HCT116 (cell line): ENCODE measurements around the gene SCNN1B. TPM values are rescaled to one million over a fixed set of nuclear protein-coding genes. Genes with fewer than 3 reads are reported as not detected.

Experiments
- ATAC-seq: fragments of 200-7000 bp; cut with Tn5 transposase; 2 replicates; pipeline ENCODE4 v1.9.1; 2020; ENCODE audit warnings: mild to moderate bottlenecking, moderate library complexity
- BruUV-seq: library from RNA; stranded (reverse); fragments of 400-500 nt; replicated peaks from 2 replicates; lab custom pipeline; 2021; lab: Mats Ljungman, UMichigan
- CTCF ChIA-PET: fragments of 300-600 bp; sonication (Branson Sonifier 250); formaldehyde crosslinking; loops from one replicate; lab custom pipeline; 2021; ENCODE audit warnings: antibody characterized with exemption; lab: Charles Lee
- POLR2A ChIA-PET: fragments of 300-600, 350-600 bp; sonication (Branson Sonifier 250); formaldehyde crosslinking; loops from one replicate; lab custom pipeline; 2021; ENCODE audit warnings: antibody characterized with exemption; lab: Charles Lee
- RAD21 ChIA-PET, 2 experiments: fragments of 300-600 bp; sonication (Branson Sonifier 250); formaldehyde crosslinking; loops; one replicate each; lab custom pipeline; 2023; ENCODE audit warnings: low total read pairs in 2 of 2; ENCODE audit not compliant: uncharacterized antibody in 2 of 2, unreplicated experiment in 2 of 2, low non-redundant PET in 1 of 2; lab: Charles Lee
- DNase-seq: peaks from one replicate; pipeline ENCODE4 v3.0.0-alpha.2; 2010; ENCODE audit warnings: low read depth, low spot score
- H2AFZ ChIP-seq: fragments of 200-600 bp; shearing (Covaris generic), sonication (generic); 2 replicates; pipeline ENCODE4 v1.6.1; 2017; ENCODE audit warnings: low read depth, mixed run types, mixed read lengths, antibody characterized with exemption, low read length; ENCODE audit not compliant: poor library complexity, severe bottlenecking
- H3K27ac ChIP-seq: 2 replicates; pipeline ENCODE4 v1.5.1; 2012; ENCODE audit warnings: low read depth, low read length
- H3K27me3 ChIP-seq: fragments of 200-600 bp; sonication (generic); 2 replicates; pipeline ENCODE4 v1.6.1; 2016; ENCODE audit warnings: mixed run types, low read length, mixed read lengths; ENCODE audit not compliant: insufficient read depth
- H3K36me3 ChIP-seq, 2 experiments: fragments of 200-500 bp in 1 of 2; fragments of 200-600 bp in 1 of 2; sonication (Bioruptor generic) in 1 of 2; sonication (generic) in 1 of 2; 2 replicates each; pipeline versions ENCODE4 v1.5.1 to v1.6.1; 2014 to 2016; ENCODE audit warnings: low read length in 2 of 2, inconsistent platforms in 1 of 2, mixed read lengths in 1 of 2, mixed run types in 1 of 2; ENCODE audit not compliant: insufficient read depth in 2 of 2, control insufficient read depth in 1 of 2
- H3K4me1 ChIP-seq, 2 experiments: fragments of 200-600 bp in 1 of 2; sonication (generic) in 1 of 2; 2 replicates each; pipeline versions ENCODE4 v1.5.1 to v1.6.1; 2012 to 2017; ENCODE audit warnings: low read length in 2 of 2, inconsistent platforms in 1 of 2, mild to moderate bottlenecking in 1 of 2, mixed read lengths in 1 of 2, mixed run types in 1 of 2, moderate library complexity in 1 of 2; ENCODE audit not compliant: insufficient read depth in 2 of 2, control insufficient read depth in 1 of 2
- H3K4me2 ChIP-seq: fragments of 200-600 bp; sonication (generic); 2 replicates; pipeline ENCODE4 v1.6.1; 2017; ENCODE audit warnings: mixed run types, low read length, mixed read lengths
- H3K4me3 ChIP-seq, 2 experiments: fragments of 200-600 bp in 1 of 2; sonication (generic) in 1 of 2; replicated peaks in 1 of 2; 2 replicates each; pipeline ENCODE4 v1.5.1; 2011 to 2016; ENCODE audit warnings: low read length in 2 of 2, control low read depth in 1 of 2, low read depth in 1 of 2, mild to moderate bottlenecking in 1 of 2, mixed read lengths in 1 of 2, mixed run types in 1 of 2
- H3K79me2 ChIP-seq: fragments of 200-600 bp; sonication (generic); 2 replicates; pipeline ENCODE4 v1.6.1; 2017; ENCODE audit warnings: mild to moderate bottlenecking, mixed run types, low read length, moderate library complexity, mixed read lengths; ENCODE audit not compliant: insufficient read depth
- H3K9ac ChIP-seq: fragments of 200-600 bp; sonication (generic); 2 replicates; pipeline ENCODE4 v1.6.1; 2016; ENCODE audit warnings: low read length, mixed read lengths
- H3K9me2 ChIP-seq: fragments of 200-600 bp; sonication (generic), shearing (Covaris generic); 2 replicates; pipeline ENCODE4 v1.6.1; 2017; ENCODE audit warnings: mixed run types, mild to moderate bottlenecking, moderate library complexity; ENCODE audit not compliant: insufficient read depth
- H3K9me3 ChIP-seq, 2 experiments: fragments of 200-500 bp in 1 of 2; fragments of 200-600 bp in 1 of 2; sonication (Bioruptor generic) in 1 of 2; sonication (generic) in 1 of 2; 2 replicates each; pipeline ENCODE4 v1.6.1; 2014 to 2017; ENCODE audit warnings: low read length in 2 of 2, mixed read lengths in 2 of 2, inconsistent platforms in 1 of 2, low read depth in 1 of 2, mild to moderate bottlenecking in 1 of 2, mixed run types in 1 of 2, moderate library complexity in 1 of 2; ENCODE audit not compliant: control insufficient read depth in 1 of 2, insufficient read depth in 1 of 2
- H4K20me1 ChIP-seq: fragments of 200-600 bp; sonication (generic), shearing (Covaris generic); 2 replicates; pipeline ENCODE4 v1.6.1; 2017; ENCODE audit warnings: mixed run types, mild to moderate bottlenecking, moderate library complexity; ENCODE audit not compliant: insufficient read depth
- ATF3 ChIP-seq: IDR thresholded peaks from 2 replicates; pipeline ENCODE4 v1.6.1; 2012
- CBX3 ChIP-seq: IDR thresholded peaks from 2 replicates; pipeline ENCODE4 v1.6.1; 2012; ENCODE audit warnings: low read depth
- CEBPB ChIP-seq: IDR thresholded peaks from 2 replicates; pipeline ENCODE4 v1.6.1; 2012; ENCODE audit warnings: low read depth
- CTCF ChIP-seq, 3 experiments: fragments of 200-600 bp in 1 of 3; sonication (generic) in 1 of 3; IDR thresholded peaks in 2 of 3; conservative IDR thresholded peaks in 1 of 3; 2 replicates each; pipeline ENCODE4 v1.5.1; 2012 to 2017; ENCODE audit warnings: low read depth in 2 of 3, low read length in 2 of 3, antibody characterized with exemption in 1 of 3, borderline replicate concordance in 1 of 3, control low read depth in 1 of 3, mild to moderate bottlenecking in 1 of 3, mixed read lengths in 1 of 3, mixed run types in 1 of 3, moderate library complexity in 1 of 3; ENCODE audit not compliant: insufficient read depth in 1 of 3
- EGR1 ChIP-seq: IDR thresholded peaks from 2 replicates; pipeline ENCODE4 v1.6.1; 2012; ENCODE audit warnings: low read depth
- EZH2 ChIP-seq: fragments of 200-600 bp; sonication (generic); IDR thresholded peaks from 2 replicates; pipeline ENCODE4 v1.6.1; 2017; ENCODE audit warnings: antibody characterized with exemption, mixed run types
- JUND ChIP-seq: IDR thresholded peaks from 2 replicates; pipeline ENCODE4 v1.6.1; 2012
- MAX ChIP-seq: IDR thresholded peaks from 2 replicates; pipeline ENCODE4 v1.6.1; 2012
- POLR2AphosphoS5 ChIP-seq: IDR thresholded peaks from 2 replicates; pipeline ENCODE4 v1.6.1; 2011; ENCODE audit warnings: mild to moderate bottlenecking, low read depth, low read length, moderate library complexity
- REST ChIP-seq: IDR thresholded peaks from 2 replicates; pipeline ENCODE4 v1.6.1; 2012; ENCODE audit warnings: low read depth
- SIN3A ChIP-seq: IDR thresholded peaks from 2 replicates; pipeline ENCODE4 v1.6.1; 2012; ENCODE audit warnings: low read depth
- TCF7L2 ChIP-seq: IDR thresholded peaks from 2 replicates; pipeline ENCODE4 v1.7.0; 2011; ENCODE audit warnings: borderline replicate concordance, inconsistent platforms; ENCODE audit not compliant: insufficient read depth, insufficient read length; ENCODE audit errors: extremely low read depth
- YY1 ChIP-seq: IDR thresholded peaks from 2 replicates; pipeline ENCODE4 v1.6.1; 2011; ENCODE audit warnings: low read length, low read depth, moderate library complexity, mild to moderate bottlenecking; ENCODE audit not compliant: insufficient replicate concordance; ENCODE audit errors: extremely low read depth
- ZBTB33 ChIP-seq: IDR thresholded peaks from 2 replicates; pipeline ENCODE4 v1.6.1; 2011; ENCODE audit warnings: mild to moderate bottlenecking, low read length, moderate library complexity; ENCODE audit not compliant: insufficient replicate concordance; ENCODE audit errors: extremely low read depth
- ZNF274 ChIP-seq: fragments of 200-500 bp; sonication (Bioruptor generic); IDR thresholded peaks from 2 replicates; pipeline ENCODE4 v1.6.1; 2014; ENCODE audit warnings: mild to moderate bottlenecking, low read depth, low read length, inconsistent platforms
- intact Hi-C: fragments of 100-400 bp; cut with micrococcal nuclease; formaldehyde crosslinking; loops from 2 replicates; pipeline ENCODE4 v1.10.0; 2022
- total RNA-seq: library from RNA; stranded (reverse); gene quantifications from one replicate; pipeline ENCODE4 v1.2.1, GENCODE V29; 2021; ENCODE audit not compliant: unreplicated experiment

Gene SCNN1B
- total RNA-seq, 1 experiment from 2014 or later = 0.37 TPM

- DNase-seq = no peak
- Histone ChIP-seq H3K4me1 (no peaks in the 10 kb centered on the region), H4K20me1 (no peaks in the 10 kb centered on the region), H3K27me3 (peaks cover 19% of the 10 kb centered on the region), H3K9me2 (no peaks in the 10 kb centered on the region), H3K4me2 (no peak overlapping the region), H3K9me3 (no peaks in the 10 kb centered on the region), H3K79me2 (no peaks in the 10 kb centered on the region), H3K9ac (no peak overlapping the region), H3K27ac (no peak overlapping the region), H3K4me3 (no peak overlapping the region), H2AFZ (no peak overlapping the region), H3K36me3 (no peaks in the 10 kb centered on the region)
- POLR2A ChIA-PET = no interaction called here
- CTCF ChIA-PET = no interaction called here
- BruUV-seq = no TSS peak
- TF ChIP-seq ZBTB33 = no peak
- TF ChIP-seq CBX3 = no peak
- no peak for TF ChIP-seq CTCF (IDR thresholded peaks at IDR 0.05 in 2 of 3, conservative IDR thresholded peaks at IDR 0.05 in 1 of 3; ENCODE audit: borderline replicate concordance in 1 of 3, insufficient read depth in 1 of 3, low read depth in 2 of 3, low read length in 2 of 3)
- TF ChIP-seq REST = no peak
- TF ChIP-seq MAX = no peak
- no peak for TF ChIP-seq EGR1
- TF ChIP-seq SIN3A = no peak
- no peak for TF ChIP-seq YY1
- no peak for TF ChIP-seq POLR2AphosphoS5
- no peak for TF ChIP-seq TCF7L2
- TF ChIP-seq JUND = no peak
- TF ChIP-seq CEBPB = no peak
- TF ChIP-seq ATF3 = no peak
- TF ChIP-seq ZNF274 = no peak
- TF ChIP-seq EZH2 = no peak
- ATAC-seq = no peak
- intact Hi-C loops = no loop called here
- RAD21 ChIA-PET = no interaction called here
Observed at GRCh38 chr16:23283571-23283970, 18.5 kb upstream of the SCNN1B start.
